Measurements from ENCODE around the gene UNG.

The UNG gene

GRCh38 chr12:109056891-109057290, 40.5 kb upstream of the UNG start:
- no peak overlapping the region for H3K4me3 ChIP-seq (ENCODE audit: low read depth, low read length)
- DNase-seq (ENCODE audit: low read depth) = no peak
- no peak for TF ChIP-seq CTCF (IDR thresholded peaks at IDR 0.05; ENCODE audit: control insufficient read depth, extremely low read depth, insufficient read depth)

- no peak overlapping the region for H3K4me3 ChIP-seq (ENCODE audit: low read depth, low read length)
- DNase-seq (ENCODE audit: low read depth) = no peak
- no peak for TF ChIP-seq CTCF (IDR thresholded peaks at IDR 0.05; ENCODE audit: control insufficient read depth, extremely low read depth, insufficient read depth)
Observed at GRCh38 chr12:109057376-109057775, 40.0 kb upstream of the UNG start.

GRCh38 chr12:109058773-109059172, 38.6 kb upstream of the UNG start:
- H3K4me3 ChIP-seq (ENCODE audit: low read depth, low read length) = no peak overlapping the region
- DNase-seq (ENCODE audit: low read depth) = no peak
- no peak for TF ChIP-seq CTCF (IDR thresholded peaks at IDR 0.05; ENCODE audit: control insufficient read depth, extremely low read depth, insufficient read depth)

- H3K4me3 ChIP-seq (ENCODE audit: low read depth, low read length) = no peak overlapping the region
- TF ChIP-seq CTCF (IDR thresholded peaks at IDR 0.05; ENCODE audit: control insufficient read depth, extremely low read depth, insufficient read depth) = no peak
- no peak for DNase-seq (ENCODE audit: low read depth)
Observed at GRCh38 chr12:109064143-109064542, 33.3 kb upstream of the UNG start.

GRCh38 chr12:109065154-109065852, 32.1 kb upstream of the UNG start:
- TF ChIP-seq CTCF (IDR thresholded peaks at IDR 0.05; ENCODE audit: control insufficient read depth, extremely low read depth, insufficient read depth) = no peak
- H3K4me3 ChIP-seq (ENCODE audit: low read depth, low read length) = no peak overlapping the region
- DNase-seq (ENCODE audit: low read depth) = no peak

GRCh38 chr12:109065853-109066193, 31.6 kb upstream of the UNG start:
- DNase-seq (ENCODE audit: low read depth) = no peak
- TF ChIP-seq CTCF (IDR thresholded peaks at IDR 0.05; ENCODE audit: control insufficient read depth, extremely low read depth, insufficient read depth) = no peak
- H3K4me3 ChIP-seq (ENCODE audit: low read depth, low read length) = no peak overlapping the region

All from LNCaP clone FGC (cell line).